GM12892 (cell line): Measurements from ENCODE around the gene SMURF2.

ENCODE experiments used
- POLR2A ChIP-seq: IDR thresholded peaks from 2 replicates; pipeline ENCODE4 v1.6.1; 2011; ENCODE audit warnings: low read depth, low read length, control low read depth
- TAF1 ChIP-seq: IDR thresholded peaks from 2 replicates; pipeline ENCODE4 v1.6.1; 2011; ENCODE audit warnings: low read depth, mild to moderate bottlenecking, control low read depth, low read length, borderline replicate concordance

GRCh38 chr17:64502021-64502420 lies 160.1 kb downstream of the SMURF2 start:
- no peak; the same call in 1 of the 2 replicates for TF ChIP-seq POLR2A
- no peak for TF ChIP-seq TAF1
